GM12878 (cell line): Measurements from ENCODE around the gene STX10. TPM values are rescaled to one million over a fixed set of nuclear protein-coding genes. Genes with fewer than 3 reads are reported as not detected.

Experiments used
- CREM ChIP-seq: IDR thresholded peaks from 2 replicates; pipeline ENCODE4 v1.6.1; 2014; ENCODE audit warnings: antibody characterized with exemption, low read depth
- KAT2A ChIP-seq: conservative IDR thresholded peaks from 2 replicates; pipeline ENCODE4 v1.6.1; 2011; ENCODE audit warnings: low read depth, low read length; ENCODE audit not compliant: control insufficient read depth
- LARP7 ChIP-seq: fragments of 450-650 bp; IDR thresholded peaks from 2 replicates; pipeline ENCODE4 v1.6.1; 2017; ENCODE audit warnings: mild to moderate bottlenecking
- MTA3 ChIP-seq: IDR thresholded peaks from 2 replicates; pipeline ENCODE4 v1.6.1; 2012; ENCODE audit warnings: low read length, inconsistent platforms, borderline replicate concordance
- MYC ChIP-seq: IDR thresholded peaks from 2 replicates; pipeline ENCODE4 v1.6.1; 2011; ENCODE audit warnings: mild to moderate bottlenecking, low read length, moderate library complexity, inconsistent platforms; ENCODE audit not compliant: insufficient read depth, insufficient replicate concordance, insufficient read length, severe bottlenecking
- NR2F1 ChIP-seq: fragments of 450-650 bp; conservative IDR thresholded peaks from 2 replicates; pipeline ENCODE4 v1.6.1; 2017; ENCODE audit warnings: mild to moderate bottlenecking
- PAX5 ChIP-seq: IDR thresholded peaks from 2 replicates; pipeline ENCODE4 v1.6.1; 2011; ENCODE audit warnings: low read depth, low read length, borderline replicate concordance
- SMARCA5 ChIP-seq: fragments of 450-650 bp; IDR thresholded peaks from 2 replicates; pipeline ENCODE4 v1.6.1; 2017; ENCODE audit warnings: mild to moderate bottlenecking
- SRF ChIP-seq, 2 experiments: IDR thresholded peaks; 2 replicates each; pipeline ENCODE4 v1.6.1; 2011; ENCODE audit warnings: low read depth in 2 of 2, low read length in 2 of 2, mild to moderate bottlenecking in 1 of 2, moderate library complexity in 1 of 2
- polyA plus RNA-seq, 11 experiments: library from polyadenylated mRNA; depleted of rRNA in 4 of 11; unstranded in 6 of 11; stranded (reverse) in 5 of 11; fragments of >200 nt; fragmentation: Nextera tagmentation in 4 of 11; fragmentation: Illumina TruSeq in 1 of 11; extraction: Ambion mirVana in 4 of 11; extraction: Trizol in 1 of 11; gene quantifications; 1 replicate in 1 of 11; 2 replicates in 10 of 11; pipeline versions ENCODE4 v1.2.1 to v1.2.3, GENCODE V29; 2011 to 2016; ENCODE audit warnings: inconsistent platforms in 2 of 11, missing spikeins in 2 of 11, low read depth in 1 of 11
- total RNA-seq, 4 experiments: library from RNA; depleted of rRNA in 3 of 4; stranded (reverse); fragments of >200 nt in 3 of 4; fragmentation: Illumina TruSeq in 1 of 4; extraction: Trizol in 1 of 4; gene quantifications; 2 replicates each; pipeline versions ENCODE4 v1.2.1 to v1.2.3, GENCODE V29; 2013 to 2021
- TF ChIP-seq, protein P1 (sequence below): fragments of 450-650 bp; IDR thresholded peaks from 2 replicates; pipeline ENCODE4 v1.6.1; 2014; ENCODE audit warnings: mild to moderate bottlenecking
- TF ChIP-seq, protein P2 (sequence below): fragments of 450-650 bp; IDR thresholded peaks from 2 replicates; pipeline ENCODE4 v1.6.1; 2017; ENCODE audit warnings: low read depth, mild to moderate bottlenecking, moderate library complexity
- TF ChIP-seq, protein P3 (sequence below): fragments of 450-650 bp; IDR thresholded peaks from 2 replicates; pipeline ENCODE4 v1.6.1; 2016; ENCODE audit warnings: mild to moderate bottlenecking, moderate library complexity, borderline replicate concordance

STX10 gene
- total and polyA plus RNA-seq, 10 of the 15 experiments (the other 5 are each of a cell fraction or from before 2014, with no cell fraction given) = 0.56 to 76.1 (median 47.6) TPM

DNA sequence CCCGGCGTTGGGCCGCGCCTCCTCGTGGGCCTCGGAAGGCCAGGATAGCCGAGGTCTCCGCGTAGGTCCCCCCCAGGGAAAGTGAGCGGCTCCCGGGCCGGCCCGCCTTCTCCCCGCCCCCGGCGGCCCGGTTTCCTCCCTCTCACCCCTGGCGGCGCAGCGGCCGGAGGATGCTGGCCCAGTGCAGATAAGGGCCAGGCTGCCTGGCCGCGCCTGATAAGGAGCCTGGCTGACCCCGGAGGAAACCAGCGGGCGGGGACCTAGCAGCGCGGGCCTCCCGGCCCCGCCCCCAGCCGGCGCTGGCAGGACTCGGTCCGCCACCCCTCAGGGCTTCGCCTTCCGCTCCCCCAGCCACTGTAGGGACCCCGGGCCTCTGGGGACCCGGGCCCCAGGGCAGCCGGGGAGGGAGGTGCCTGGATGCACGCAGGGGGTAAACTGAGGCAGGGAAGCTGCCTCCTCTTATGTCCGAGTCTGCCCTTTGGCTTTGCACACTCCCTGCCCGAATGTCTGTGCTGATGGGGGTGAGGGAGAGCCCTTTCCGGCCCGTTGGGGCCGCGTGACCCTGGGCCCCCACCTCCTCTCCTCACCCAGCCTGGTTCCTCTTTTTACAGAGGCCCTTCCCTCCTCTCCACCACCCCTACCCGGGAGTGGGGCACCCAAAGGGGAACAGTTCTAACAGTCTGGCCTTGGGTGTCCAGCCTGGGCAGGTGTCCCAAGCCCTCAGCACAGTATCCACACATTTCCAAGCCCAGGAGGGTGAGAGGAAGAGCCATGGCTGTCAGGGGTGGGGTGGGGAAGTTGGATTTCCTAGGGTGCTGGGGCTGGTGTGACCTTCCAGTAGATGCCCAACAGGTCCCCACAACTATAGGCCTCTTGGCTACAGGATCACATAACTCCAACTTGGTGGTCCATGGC is 47.3 kb downstream of the STX10 start, which contains the start of gene LYL1 (continued):
- TF ChIP-seq, protein P1, sequence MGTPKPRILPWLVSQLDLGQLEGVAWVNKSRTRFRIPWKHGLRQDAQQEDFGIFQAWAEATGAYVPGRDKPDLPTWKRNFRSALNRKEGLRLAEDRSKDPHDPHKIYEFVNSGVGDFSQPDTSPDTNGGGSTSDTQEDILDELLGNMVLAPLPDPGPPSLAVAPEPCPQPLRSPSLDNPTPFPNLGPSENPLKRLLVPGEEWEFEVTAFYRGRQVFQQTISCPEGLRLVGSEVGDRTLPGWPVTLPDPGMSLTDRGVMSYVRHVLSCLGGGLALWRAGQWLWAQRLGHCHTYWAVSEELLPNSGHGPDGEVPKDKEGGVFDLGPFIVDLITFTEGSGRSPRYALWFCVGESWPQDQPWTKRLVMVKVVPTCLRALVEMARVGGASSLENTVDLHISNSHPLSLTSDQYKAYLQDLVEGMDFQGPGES = 0 out of 2 replicates have a peak, but pooled peaks have one; percentile 5
- TF ChIP-seq LARP7 = peak; percentile 79
- no peak for TF ChIP-seq MTA3
- peak; percentile 38; the same call in 1 of the 2 replicates for TF ChIP-seq PAX5
- no peak for TF ChIP-seq SRF (IDR thresholded peaks at IDR 0.05; ENCODE audit: low read depth in 2 of 2, low read length in 2 of 2)
- peak; percentile 51; the same call in 1 of the 2 replicates for TF ChIP-seq SMARCA5
- TF ChIP-seq, protein P2, sequence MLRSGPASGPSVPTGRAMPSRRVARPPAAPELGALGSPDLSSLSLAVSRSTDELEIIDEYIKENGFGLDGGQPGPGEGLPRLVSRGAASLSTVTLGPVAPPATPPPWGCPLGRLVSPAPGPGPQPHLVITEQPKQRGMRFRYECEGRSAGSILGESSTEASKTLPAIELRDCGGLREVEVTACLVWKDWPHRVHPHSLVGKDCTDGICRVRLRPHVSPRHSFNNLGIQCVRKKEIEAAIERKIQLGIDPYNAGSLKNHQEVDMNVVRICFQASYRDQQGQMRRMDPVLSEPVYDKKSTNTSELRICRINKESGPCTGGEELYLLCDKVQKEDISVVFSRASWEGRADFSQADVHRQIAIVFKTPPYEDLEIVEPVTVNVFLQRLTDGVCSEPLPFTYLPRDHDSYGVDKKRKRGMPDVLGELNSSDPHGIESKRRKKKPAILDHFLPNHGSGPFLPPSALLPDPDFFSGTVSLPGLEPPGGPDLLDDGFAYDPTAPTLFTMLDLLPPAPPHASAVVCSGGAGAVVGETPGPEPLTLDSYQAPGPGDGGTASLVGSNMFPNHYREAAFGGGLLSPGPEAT = peak; percentile 68
- 0 out of 2 replicates have a peak, but pooled peaks have one; percentile 24 for TF ChIP-seq CREM
- TF ChIP-seq, protein P3, sequence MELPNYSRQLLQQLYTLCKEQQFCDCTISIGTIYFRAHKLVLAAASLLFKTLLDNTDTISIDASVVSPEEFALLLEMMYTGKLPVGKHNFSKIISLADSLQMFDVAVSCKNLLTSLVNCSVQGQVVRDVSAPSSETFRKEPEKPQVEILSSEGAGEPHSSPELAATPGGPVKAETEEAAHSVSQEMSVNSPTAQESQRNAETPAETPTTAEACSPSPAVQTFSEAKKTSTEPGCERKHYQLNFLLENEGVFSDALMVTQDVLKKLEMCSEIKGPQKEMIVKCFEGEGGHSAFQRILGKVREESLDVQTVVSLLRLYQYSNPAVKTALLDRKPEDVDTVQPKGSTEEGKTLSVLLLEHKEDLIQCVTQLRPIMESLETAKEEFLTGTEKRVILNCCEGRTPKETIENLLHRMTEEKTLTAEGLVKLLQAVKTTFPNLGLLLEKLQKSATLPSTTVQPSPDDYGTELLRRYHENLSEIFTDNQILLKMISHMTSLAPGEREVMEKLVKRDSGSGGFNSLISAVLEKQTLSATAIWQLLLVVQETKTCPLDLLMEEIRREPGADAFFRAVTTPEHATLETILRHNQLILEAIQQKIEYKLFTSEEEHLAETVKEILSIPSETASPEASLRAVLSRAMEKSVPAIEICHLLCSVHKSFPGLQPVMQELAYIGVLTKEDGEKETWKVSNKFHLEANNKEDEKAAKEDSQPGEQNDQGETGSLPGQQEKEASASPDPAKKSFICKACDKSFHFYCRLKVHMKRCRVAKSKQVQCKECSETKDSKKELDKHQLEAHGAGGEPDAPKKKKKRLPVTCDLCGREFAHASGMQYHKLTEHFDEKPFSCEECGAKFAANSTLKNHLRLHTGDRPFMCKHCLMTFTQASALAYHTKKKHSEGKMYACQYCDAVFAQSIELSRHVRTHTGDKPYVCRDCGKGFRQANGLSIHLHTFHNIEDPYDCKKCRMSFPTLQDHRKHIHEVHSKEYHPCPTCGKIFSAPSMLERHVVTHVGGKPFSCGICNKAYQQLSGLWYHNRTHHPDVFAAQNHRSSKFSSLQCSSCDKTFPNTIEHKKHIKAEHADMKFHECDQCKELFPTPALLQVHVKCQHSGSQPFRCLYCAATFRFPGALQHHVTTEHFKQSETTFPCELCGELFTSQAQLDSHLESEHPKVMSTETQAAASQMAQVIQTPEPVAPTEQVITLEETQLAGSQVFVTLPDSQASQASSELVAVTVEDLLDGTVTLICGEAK = peak; percentile 34; the same call in 1 of the 2 replicates
- TF ChIP-seq KAT2A = no peak
- no peak for TF ChIP-seq MYC
- peak; percentile 91 for TF ChIP-seq NR2F1
